Esophagus squamous epithelium (tissue), 5 donors: Measurements from ENCODE around the gene TMEM214. TPM values are rescaled to one million over a fixed set of nuclear protein-coding genes. Genes with fewer than 3 reads are reported as not detected.

ENCODE experiments used
- DNase-seq: peaks from one replicate; lab custom pipeline; 2025; lab: John Stamatoyannopoulos, UW
- H3K27ac ChIP-seq, 4 donors: fragments of 200-600 bp; sonication (generic); one replicate each; pipeline ENCODE4 v1.5.1; 2016 to 2019; ENCODE audit warnings: mild to moderate bottlenecking in 1 of 4
- H3K27me3 ChIP-seq, 4 donors: fragments of 200-600 bp; sonication (generic); 1 replicate in 3 of 4; 2 replicates in 1 of 4; pipeline versions ENCODE4 v1.5.1 to v1.6.0; 2017 to 2021; ENCODE audit warnings: antibody characterized with exemption in 1 of 4
- H3K36me3 ChIP-seq, 3 donors: fragments of 200-600 bp; sonication (generic); one replicate each; pipeline ENCODE4 v1.5.1; 2016 to 2019
- H3K4me1 ChIP-seq, 3 donors: fragments of 200-600 bp; sonication (generic); one replicate each; pipeline ENCODE4 v1.5.1; 2017 to 2019
- H3K4me3 ChIP-seq, 4 donors: fragments of 200-600 bp; sonication (generic); 1 replicate in 3 of 4; 2 replicates in 1 of 4; pipeline ENCODE4 v1.5.1; 2016 to 2019; ENCODE audit warnings: mild to moderate bottlenecking in 2 of 4, moderate library complexity in 1 of 4
- H3K9me3 ChIP-seq, 3 donors: fragments of 200-600 bp; sonication (generic); one replicate each; pipeline ENCODE4 v1.5.1; 2016 to 2019
- CTCF ChIP-seq, 6 experiments: fragments of 450-650 bp in 4 of 6; fragments of 200-600 bp in 2 of 6; sonication (generic) in 2 of 6; IDR thresholded peaks; one replicate each; pipeline ENCODE4 v1.5.1; 2016 to 2019; ENCODE audit warnings: antibody characterized with exemption in 6 of 6, mild to moderate bottlenecking in 4 of 6, moderate library complexity in 4 of 6
- POLR2A ChIP-seq, 4 donors: fragments of 450-650 bp; IDR thresholded peaks; one replicate each; pipeline ENCODE4 v1.6.1; 2017; ENCODE audit warnings: antibody characterized with exemption in 4 of 4, mild to moderate bottlenecking in 4 of 4, moderate library complexity in 3 of 4
- WGBS, 2 donors: methylation state at CpG; one replicate each; pipeline ENCODE4 v1.1.5; 2018; 5-methylcytosine and 5-hydroxymethylcytosine counted together
- intact Hi-C: fragments of 100-400 bp; cut with DNase I; formaldehyde crosslinking; loops from one replicate; pipeline ENCODE4 v1.15.0; 2022
- total RNA-seq, 4 donors: library from RNA; depleted of rRNA; stranded (reverse); fragments of >200 nt; gene quantifications; one replicate each; pipeline ENCODE4 v1.1.0, GENCODE V29; 2016
- donor health status: DM: yes; HTN: yes; CAD: no.

Gene TMEM214
- total RNA-seq, 4 donors from 2014 or later, result 15.7 to 34.5 (median 32.1) TPM

DNA sequence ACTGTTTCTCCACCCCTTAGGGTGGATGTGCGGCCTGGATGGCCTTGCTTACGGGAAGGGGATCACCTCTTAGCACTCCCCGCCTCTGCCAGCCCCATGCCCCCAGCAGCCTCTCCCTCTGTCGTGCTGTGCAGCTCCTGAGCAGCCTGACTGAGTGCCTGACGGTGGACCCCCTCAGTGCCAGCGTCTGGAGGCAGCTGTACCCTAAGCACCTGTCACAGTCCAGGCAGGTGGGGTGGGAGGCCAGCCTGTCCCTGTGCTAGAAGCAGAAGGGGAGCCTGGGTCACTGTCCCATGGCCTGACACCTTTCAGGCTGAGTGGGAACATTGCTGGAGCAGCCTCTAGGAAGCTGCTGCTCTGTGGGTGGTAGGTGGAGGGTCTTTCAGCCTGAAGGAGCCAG, 5.2 kb downstream of the TMEM214 start:
- Histone ChIP-seq H3K27me3 (no peaks in the 10 kb centered on the region), H3K4me1 (peaks cover 11 to 23% (median 14%) of the 10 kb centered on the region in 3 donors), H3K9me3 (no peaks in the 10 kb centered on the region), H3K4me3 (no peak overlapping the region), H3K36me3 (peaks cover 54 to 74% (median 63%) of the 10 kb centered on the region in 3 donors), H3K27ac (no peak overlapping the region)
- intact Hi-C loops, result no loop called here
- TF ChIP-seq POLR2A (IDR thresholded peaks at IDR 0.05) (no peak), CTCF (IDR thresholded peaks at IDR 0.05) (no peak)
- DNase-seq, result no peak
- WGBS, 2 donors, result 100% methylated on average over 2 of the region's 6 CpGs; no CpG with 5 or more reads in 1 of the 2 donors

GRCh38 chr2:27038631-27039339, 6.0 kb downstream of the TMEM214 start:
- 82 to 89% methylated on average over 11 to 13 of the region's 17 CpGs for WGBS, 2 donors
- Histone ChIP-seq H3K4me1 (peaks cover 5 to 16% (median 9%) of the 10 kb centered on the region in 3 donors), H3K27me3 (no peaks in the 10 kb centered on the region), H3K9me3 (no peaks in the 10 kb centered on the region), H3K27ac (no peak overlapping the region), H3K36me3 (peaks cover 54 to 74% (median 63%) of the 10 kb centered on the region in 3 donors), H3K4me3 (no peak overlapping the region)
- intact Hi-C loops, result no loop called here
- no peak for TF ChIP-seq POLR2A (IDR thresholded peaks at IDR 0.05)
- no peak for TF ChIP-seq CTCF (IDR thresholded peaks at IDR 0.05)
- no peak for DNase-seq

DNA sequence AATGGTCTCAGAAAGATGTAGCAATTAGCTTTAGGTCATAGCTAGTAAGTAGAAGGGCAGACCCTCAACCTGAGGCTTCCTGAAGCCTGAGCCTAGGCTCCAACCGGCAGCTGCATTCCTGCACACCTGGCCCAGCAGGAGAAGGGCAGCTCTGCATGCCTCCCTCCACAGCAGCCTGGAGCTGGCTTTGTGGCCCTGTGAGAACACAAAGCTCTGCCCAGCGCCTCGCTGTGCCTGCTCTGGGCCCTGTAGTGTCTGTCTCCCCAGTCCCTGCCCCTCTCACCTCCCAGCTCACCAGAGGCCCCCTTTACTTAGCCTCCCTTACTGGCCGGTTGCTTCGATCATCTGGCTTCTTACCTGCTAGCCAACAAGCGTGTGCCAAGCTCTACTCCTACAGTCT, 6.7 kb downstream of the TMEM214 start:
- Histone ChIP-seq H3K9me3 (no peaks in the 10 kb centered on the region), H3K4me3 (no peak overlapping the region), H3K36me3 (peaks cover 54 to 74% (median 63%) of the 10 kb centered on the region in 3 donors), H3K4me1 (peaks cover 0 to 10% (median 3%) of the 10 kb centered on the region in 3 donors), H3K27me3 (no peaks in the 10 kb centered on the region), H3K27ac (no peak overlapping the region)
- intact Hi-C loops, result no loop called here
- 92 to 100% methylated on average over 1 to 2 of the region's 6 CpGs for WGBS, 2 donors
- DNase-seq, result no peak
- no peak for TF ChIP-seq POLR2A (IDR thresholded peaks at IDR 0.05)
- no peak for TF ChIP-seq CTCF (IDR thresholded peaks at IDR 0.05)

DNA sequence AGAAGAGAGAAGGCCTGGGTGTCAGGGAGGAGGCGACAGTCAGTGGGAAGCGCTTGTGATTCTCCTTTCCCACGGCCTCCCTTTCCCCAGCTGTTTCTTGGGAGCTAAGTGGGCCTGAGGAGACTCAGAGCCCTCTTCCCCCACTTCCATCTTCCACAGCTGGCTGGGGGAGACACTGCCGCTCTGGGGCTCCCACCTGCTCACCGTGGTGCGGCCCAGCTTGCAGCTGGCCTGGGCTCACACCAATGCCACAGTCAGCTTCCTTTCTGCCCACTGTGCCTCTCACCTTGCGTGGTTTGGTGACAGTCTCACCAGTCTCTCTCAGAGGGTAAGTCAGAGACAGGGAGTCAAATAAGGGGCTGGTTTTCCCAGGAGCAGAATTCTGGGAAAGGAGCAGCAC, 7.1 kb downstream of the TMEM214 start:
- H3K27me3 ChIP-seq, result no peaks in the 10 kb centered on the region
- H3K9me3 ChIP-seq, result no peaks in the 10 kb centered on the region
- H3K4me3 ChIP-seq, result no peak overlapping the region
- no peak for DNase-seq
- TF ChIP-seq POLR2A (IDR thresholded peaks at IDR 0.05) (no peak), CTCF (IDR thresholded peaks at IDR 0.05) (no peak)
- no peak overlapping the region for H3K27ac ChIP-seq
- intact Hi-C loops, result no loop called here
- 94 to 100% methylated on average over 4 to 5 of the region's 7 CpGs for WGBS, 2 donors
- peaks cover 54 to 71% (median 63%) of the 10 kb centered on the region in 3 donors for H3K36me3 ChIP-seq
- peaks cover 0 to 6% (median 0%) of the 10 kb centered on the region in 3 donors for H3K4me1 ChIP-seq

DNA sequence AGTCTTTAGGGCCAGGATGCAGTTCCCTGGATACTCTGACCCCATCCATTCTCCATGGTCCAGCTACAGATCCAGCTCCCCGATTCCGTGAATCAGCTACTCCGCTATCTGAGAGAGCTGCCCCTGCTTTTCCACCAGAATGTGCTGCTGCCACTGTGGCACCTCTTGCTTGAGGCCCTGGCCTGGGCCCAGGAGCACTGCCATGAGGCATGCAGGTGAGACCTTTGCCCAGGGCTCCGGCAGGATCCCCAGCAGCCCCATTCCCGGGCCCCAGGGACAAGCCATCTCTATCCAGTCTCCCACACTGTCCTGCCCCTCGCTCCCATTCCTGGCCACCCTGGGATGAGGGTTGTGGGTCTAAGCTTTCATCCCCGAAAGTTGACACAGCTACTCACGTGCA, 7.5 kb downstream of the TMEM214 start:
- peaks cover 0 to 1% (median 0%) of the 10 kb centered on the region in 3 donors for H3K4me1 ChIP-seq
- H3K4me3 ChIP-seq, result no peak overlapping the region
- TF ChIP-seq CTCF (IDR thresholded peaks at IDR 0.05) (no peak), POLR2A (IDR thresholded peaks at IDR 0.05) (no peak)
- intact Hi-C loops, result no loop called here
- no peak for DNase-seq
- H3K27ac ChIP-seq, result no peak overlapping the region
- 92 to 94% methylated on average over 5 to 8 of the region's 8 CpGs for WGBS, 2 donors
- peaks cover 49 to 67% (median 60%) of the 10 kb centered on the region in 3 donors for H3K36me3 ChIP-seq
- H3K27me3 ChIP-seq, result no peaks in the 10 kb centered on the region
- no peaks in the 10 kb centered on the region for H3K9me3 ChIP-seq
